SK-N-SH (cell line): Measurements from ENCODE around the gene NTM. TPM values are rescaled to one million over a fixed set of nuclear protein-coding genes. Genes with fewer than 3 reads are reported as not detected.

Source experiments
- CHD2 ChIP-seq: fragments of 150-350 bp; IDR thresholded peaks from 2 replicates; pipeline ENCODE4 v1.6.1; 2018; ENCODE audit warnings: low read length; ENCODE audit not compliant: partially characterized antibody
- EZH2phosphoT487 ChIP-seq: fragments of 200-600 bp; sonication (generic); IDR thresholded peaks from 2 replicates; pipeline ENCODE4 v1.6.1; 2017; ENCODE audit warnings: low read depth, mixed run types, mild to moderate bottlenecking, antibody characterized with exemption, moderate library complexity, borderline replicate concordance
- FOSL2 ChIP-seq: IDR thresholded peaks from 2 replicates; pipeline ENCODE4 v1.4.0; 2012; ENCODE audit warnings: low read depth, mild to moderate bottlenecking, moderate library complexity, borderline replicate concordance
- FOXJ3 ChIP-seq: sonication (generic); formaldehyde crosslinking; IDR thresholded peaks from 2 replicates; pipeline ENCODE4 v1.5.1; 2020; ENCODE audit warnings: mild to moderate bottlenecking, missing genetic modification reagents
- GABPA ChIP-seq: IDR thresholded peaks from 2 replicates; pipeline ENCODE4 v1.4.0; 2012; ENCODE audit warnings: low read depth, mild to moderate bottlenecking
- GATA2 ChIP-seq: sonication (generic); formaldehyde crosslinking; IDR thresholded peaks from 2 replicates; pipeline ENCODE4 v1.5.0; 2020; ENCODE audit warnings: mild to moderate bottlenecking, missing genetic modification reagents
- IRF3 ChIP-seq: fragments of 150-350 bp; IDR thresholded peaks from 2 replicates; pipeline ENCODE4 v1.6.1; 2016; ENCODE audit warnings: mild to moderate bottlenecking, low read depth, low read length
- JUND ChIP-seq: IDR thresholded peaks from 2 replicates; pipeline ENCODE4 v1.4.0; 2012
- MAX ChIP-seq: IDR thresholded peaks from 2 replicates; pipeline ENCODE4 v1.4.0; 2012; ENCODE audit warnings: low read depth
- MXI1 ChIP-seq: IDR thresholded peaks from 2 replicates; pipeline ENCODE4 v1.6.1; 2012; ENCODE audit warnings: mild to moderate bottlenecking, low read depth, low read length, improper control_type of control experiment
- NFIC ChIP-seq: IDR thresholded peaks from 2 replicates; pipeline ENCODE4 v1.4.0; 2012; ENCODE audit warnings: borderline replicate concordance
- NRF1 ChIP-seq: IDR thresholded peaks from 2 replicates; pipeline ENCODE4 v1.6.1; 2012; ENCODE audit warnings: low read depth, mild to moderate bottlenecking, low read length
- PBX3 ChIP-seq: IDR thresholded peaks from 2 replicates; pipeline ENCODE4; 2012
- POLR2AphosphoS5 ChIP-seq: IDR thresholded peaks from 2 replicates; pipeline ENCODE4 v1.6.1; 2012; ENCODE audit warnings: low read depth, low read length
- RCOR1 ChIP-seq: fragments of 150-350 bp; IDR thresholded peaks from 2 replicates; pipeline ENCODE4 v1.6.1; 2017; ENCODE audit warnings: antibody characterized with exemption, low read length
- SIN3A ChIP-seq: IDR thresholded peaks from 2 replicates; pipeline ENCODE4 v1.6.1; 2012; ENCODE audit warnings: low read depth, mild to moderate bottlenecking, low read length, moderate library complexity, borderline replicate concordance
- SMC3 ChIP-seq: IDR thresholded peaks from 2 replicates; pipeline ENCODE4 v1.6.1; 2012; ENCODE audit warnings: low read depth, low read length, improper control_type of control experiment
- TCF12 ChIP-seq: IDR thresholded peaks from 2 replicates; pipeline ENCODE4 v1.4.0; 2012
- USF1 ChIP-seq: IDR thresholded peaks from 2 replicates; pipeline ENCODE4 v1.4.0; 2012; ENCODE audit warnings: low read depth, borderline replicate concordance
- YY1 ChIP-seq: IDR thresholded peaks from 2 replicates; pipeline ENCODE4 v1.4.0; 2012; ENCODE audit warnings: low read depth, mild to moderate bottlenecking
- polyA plus RNA-seq, 3 experiments: library from polyadenylated mRNA; depleted of rRNA; stranded (reverse); fragments of >200 nt; gene quantifications; 2 replicates each; pipeline ENCODE4 v1.2.3, GENCODE V29; 2012
- TF ChIP-seq, protein P1 (sequence below): fragments of 150-350 bp; IDR thresholded peaks from 2 replicates; pipeline ENCODE4 v1.6.1; 2017; ENCODE audit warnings: antibody characterized with exemption, low read length, low read depth, borderline replicate concordance
- TF ChIP-seq, protein P2 (sequence below): IDR thresholded peaks from 2 replicates; pipeline ENCODE4 v1.6.1; 2012; ENCODE audit warnings: mild to moderate bottlenecking, low read depth, low read length, moderate library complexity

Gene NTM
- polyA plus RNA-seq, 1 of the 3 experiments (the other 2 are of a cell fraction) = 20.0 TPM

GRCh38 chr11:131745405-131745804, 375.0 kb downstream of the NTM start (continued):
- peak; percentile 39; the same call in 1 of the 2 replicates for TF ChIP-seq TCF12
- TF ChIP-seq SIN3A = no peak
- no peak for TF ChIP-seq MXI1
- no peak for TF ChIP-seq POLR2AphosphoS5
- TF ChIP-seq JUND = peak; percentile 35; the same call in 1 of the 2 replicates
- no peak for TF ChIP-seq USF1
- no peak for TF ChIP-seq SMC3
- peak; percentile 24; the same call in 1 of the 2 replicates for TF ChIP-seq NFIC
- no peak for TF ChIP-seq GATA2 (CRISPR knock-in tag)
- TF ChIP-seq FOSL2 = peak; percentile 58
- TF ChIP-seq FOXJ3 = no peak
- TF ChIP-seq PBX3 = peak; percentile 40
- TF ChIP-seq IRF3 = no peak
- no peak for TF ChIP-seq EZH2phosphoT487
- TF ChIP-seq, protein P1, sequence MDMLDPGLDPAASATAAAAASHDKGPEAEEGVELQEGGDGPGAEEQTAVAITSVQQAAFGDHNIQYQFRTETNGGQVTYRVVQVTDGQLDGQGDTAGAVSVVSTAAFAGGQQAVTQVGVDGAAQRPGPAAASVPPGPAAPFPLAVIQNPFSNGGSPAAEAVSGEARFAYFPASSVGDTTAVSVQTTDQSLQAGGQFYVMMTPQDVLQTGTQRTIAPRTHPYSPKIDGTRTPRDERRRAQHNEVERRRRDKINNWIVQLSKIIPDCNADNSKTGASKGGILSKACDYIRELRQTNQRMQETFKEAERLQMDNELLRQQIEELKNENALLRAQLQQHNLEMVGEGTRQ = no peak
- no peak for TF ChIP-seq MAX
- no peak for TF ChIP-seq RCOR1
- no peak for TF ChIP-seq YY1
- no peak for TF ChIP-seq CHD2
- TF ChIP-seq, protein P2, sequence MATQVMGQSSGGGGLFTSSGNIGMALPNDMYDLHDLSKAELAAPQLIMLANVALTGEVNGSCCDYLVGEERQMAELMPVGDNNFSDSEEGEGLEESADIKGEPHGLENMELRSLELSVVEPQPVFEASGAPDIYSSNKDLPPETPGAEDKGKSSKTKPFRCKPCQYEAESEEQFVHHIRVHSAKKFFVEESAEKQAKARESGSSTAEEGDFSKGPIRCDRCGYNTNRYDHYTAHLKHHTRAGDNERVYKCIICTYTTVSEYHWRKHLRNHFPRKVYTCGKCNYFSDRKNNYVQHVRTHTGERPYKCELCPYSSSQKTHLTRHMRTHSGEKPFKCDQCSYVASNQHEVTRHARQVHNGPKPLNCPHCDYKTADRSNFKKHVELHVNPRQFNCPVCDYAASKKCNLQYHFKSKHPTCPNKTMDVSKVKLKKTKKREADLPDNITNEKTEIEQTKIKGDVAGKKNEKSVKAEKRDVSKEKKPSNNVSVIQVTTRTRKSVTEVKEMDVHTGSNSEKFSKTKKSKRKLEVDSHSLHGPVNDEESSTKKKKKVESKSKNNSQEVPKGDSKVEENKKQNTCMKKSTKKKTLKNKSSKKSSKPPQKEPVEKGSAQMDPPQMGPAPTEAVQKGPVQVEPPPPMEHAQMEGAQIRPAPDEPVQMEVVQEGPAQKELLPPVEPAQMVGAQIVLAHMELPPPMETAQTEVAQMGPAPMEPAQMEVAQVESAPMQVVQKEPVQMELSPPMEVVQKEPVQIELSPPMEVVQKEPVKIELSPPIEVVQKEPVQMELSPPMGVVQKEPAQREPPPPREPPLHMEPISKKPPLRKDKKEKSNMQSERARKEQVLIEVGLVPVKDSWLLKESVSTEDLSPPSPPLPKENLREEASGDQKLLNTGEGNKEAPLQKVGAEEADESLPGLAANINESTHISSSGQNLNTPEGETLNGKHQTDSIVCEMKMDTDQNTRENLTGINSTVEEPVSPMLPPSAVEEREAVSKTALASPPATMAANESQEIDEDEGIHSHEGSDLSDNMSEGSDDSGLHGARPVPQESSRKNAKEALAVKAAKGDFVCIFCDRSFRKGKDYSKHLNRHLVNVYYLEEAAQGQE = no peak
- TF ChIP-seq GABPA = no peak
- no peak for TF ChIP-seq NRF1
